ENCODE results near the gene AUNIP.

DNA sequence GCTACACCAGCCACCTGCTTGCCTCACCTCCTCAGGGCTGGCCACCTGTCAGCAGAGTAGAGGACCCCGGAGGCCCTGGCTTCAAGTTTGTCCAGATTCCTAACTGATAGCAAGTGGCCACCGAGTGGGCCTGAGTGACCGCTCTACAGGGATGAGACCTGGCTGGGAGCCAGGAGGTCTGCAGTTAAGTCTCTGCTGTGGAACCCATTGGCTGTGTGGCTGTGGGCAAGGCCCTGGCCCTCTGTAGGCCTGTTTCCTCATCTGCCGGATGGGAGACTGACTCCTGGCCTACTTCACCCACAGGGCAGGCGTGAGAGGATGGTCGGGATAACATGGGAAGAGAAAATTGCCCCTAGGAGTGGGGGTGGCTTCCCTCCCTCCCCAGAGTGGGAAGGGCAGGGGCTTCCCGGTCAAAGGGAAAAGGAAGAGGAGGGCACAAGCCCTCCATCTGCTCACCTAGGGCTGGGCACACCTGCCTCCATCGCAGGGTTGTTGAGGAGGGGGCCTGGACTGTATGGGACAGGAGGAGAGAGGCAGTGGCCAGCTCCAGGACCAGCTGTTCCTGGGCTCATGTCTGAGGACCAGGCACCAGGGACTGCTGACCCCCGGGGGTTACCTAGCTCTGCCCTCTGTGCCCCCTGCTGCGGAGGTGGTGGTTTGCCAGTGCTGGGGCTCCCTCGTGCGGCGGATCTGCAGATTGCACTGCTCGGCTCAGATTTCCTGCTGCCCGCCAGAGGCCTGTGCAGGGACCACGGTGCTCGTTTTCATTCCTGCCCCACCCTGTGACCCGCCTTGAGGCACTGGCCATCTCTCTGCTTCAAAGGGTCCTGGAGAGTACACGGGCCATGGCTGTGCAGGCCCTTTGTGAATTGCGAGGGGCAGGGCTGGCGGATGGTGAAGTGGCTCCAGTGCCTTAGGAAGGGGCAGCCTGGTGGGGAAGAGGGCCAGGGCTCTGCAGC, 48.6 kb downstream of the AUNIP start:
- TF ChIP-seq CTCF (IDR thresholded peaks at IDR 0.05) (peak; percentile 86 to 95 (median 91)), POLR2AphosphoS5 (IDR thresholded peaks at IDR 0.05) (peak; percentile 32), POLR2A (IDR thresholded peaks at IDR 0.05) (no peak)

All from prostate gland (tissue), 2 donors.